Colonic mucosa (tissue), 4 donors: ENCODE results near the gene KRT79. TPM values are rescaled to one million over a fixed set of nuclear protein-coding genes. Genes with fewer than 3 reads are reported as not detected.

Experiments
- DNase-seq: peaks from one replicate; pipeline ENCODE4 v3.0.0-alpha.2; 2020
- H3K27ac ChIP-seq: fragments of 200-600 bp; one replicate; pipeline ENCODE4 v1.8.0; 2021
- H3K27me3 ChIP-seq: fragments of 200-600 bp; one replicate; pipeline ENCODE4 v1.8.0; 2021
- H3K36me3 ChIP-seq: fragments of 200-600 bp; one replicate; pipeline ENCODE4 v1.8.0; 2021
- H3K4me1 ChIP-seq: fragments of 200-600 bp; one replicate; pipeline ENCODE4 v1.8.0; 2021; ENCODE audit warnings: mild to moderate bottlenecking
- H3K4me3 ChIP-seq: fragments of 200-600 bp; one replicate; pipeline ENCODE4 v1.8.0; 2021
- H3K9ac ChIP-seq, 2 donors: one replicate each; pipeline ENCODE4 v1.7.0; 2013; ENCODE audit warnings: control low read depth in 2 of 2, low read depth in 2 of 2, low read length in 2 of 2
- H3K9me3 ChIP-seq: fragments of 200-600 bp; one replicate; pipeline ENCODE4 v1.8.0; 2021
- intact Hi-C: fragments of 100-400 bp; cut with DNase I; formaldehyde crosslinking; loops from one replicate; pipeline ENCODE4 v1.14.1; 2022
- total RNA-seq, 2 donors: library from RNA; stranded (reverse); fragmentation: NEBNext Ultra II Directional in 1 of 2; extraction: Animal tissue kit (Norgen Biotek cat#: 25700) in 1 of 2; gene quantifications; one replicate each; pipeline ENCODE4 v1.2.1, GENCODE V29; 2021
- TF ChIP-seq, protein P1 (sequence below): fragments of 200-600 bp; IDR thresholded peaks from one replicate; pipeline ENCODE4 v1.8.0; 2022; ENCODE audit warnings: antibody characterized with exemption, mild to moderate bottlenecking
- donor health status: healthy.
- donor health status: DM: no; HTN: no; CAD: no.
- donor health status: DM: no; HTN: no; CAD: no.

Gene KRT79
- total RNA-seq, 2 donors from 2014 or later: not detected

DNA sequence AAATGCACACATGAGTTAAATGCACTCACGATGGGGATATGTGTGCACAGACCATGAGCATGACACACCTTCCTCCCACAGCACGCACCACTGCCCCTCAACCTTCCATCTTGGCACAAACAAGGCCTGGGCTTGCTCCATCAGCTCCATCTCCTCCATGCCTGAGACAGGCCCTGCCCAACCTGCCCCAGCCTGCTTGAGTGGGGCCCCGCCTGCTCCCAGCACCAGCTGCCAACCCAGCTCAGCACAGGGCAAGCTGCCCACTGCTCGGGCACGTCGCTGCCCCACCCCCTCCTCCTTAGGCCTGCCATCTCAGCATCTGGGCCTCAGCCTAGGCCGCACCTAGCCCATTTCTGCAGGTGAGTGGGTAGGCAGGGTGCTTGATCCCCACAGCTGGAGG is 42.3 kb upstream of the KRT79 start:
- intact Hi-C loops: loop anchor here (5.0 kb wide), 2 partner anchors 504 to 719 kb away; no protein-coding TSS in a partner anchor
- H3K27ac ChIP-seq: peak overlapping the region; percentile 35
- no peaks in the 10 kb centered on the region for H3K36me3 ChIP-seq
- H3K4me3 ChIP-seq: no peak overlapping the region
- H3K4me1 ChIP-seq: peaks cover 32% of the 10 kb centered on the region
- no peaks in the 10 kb centered on the region for H3K9me3 ChIP-seq
- no peaks in the 10 kb centered on the region for H3K27me3 ChIP-seq
- TF ChIP-seq, protein P1, sequence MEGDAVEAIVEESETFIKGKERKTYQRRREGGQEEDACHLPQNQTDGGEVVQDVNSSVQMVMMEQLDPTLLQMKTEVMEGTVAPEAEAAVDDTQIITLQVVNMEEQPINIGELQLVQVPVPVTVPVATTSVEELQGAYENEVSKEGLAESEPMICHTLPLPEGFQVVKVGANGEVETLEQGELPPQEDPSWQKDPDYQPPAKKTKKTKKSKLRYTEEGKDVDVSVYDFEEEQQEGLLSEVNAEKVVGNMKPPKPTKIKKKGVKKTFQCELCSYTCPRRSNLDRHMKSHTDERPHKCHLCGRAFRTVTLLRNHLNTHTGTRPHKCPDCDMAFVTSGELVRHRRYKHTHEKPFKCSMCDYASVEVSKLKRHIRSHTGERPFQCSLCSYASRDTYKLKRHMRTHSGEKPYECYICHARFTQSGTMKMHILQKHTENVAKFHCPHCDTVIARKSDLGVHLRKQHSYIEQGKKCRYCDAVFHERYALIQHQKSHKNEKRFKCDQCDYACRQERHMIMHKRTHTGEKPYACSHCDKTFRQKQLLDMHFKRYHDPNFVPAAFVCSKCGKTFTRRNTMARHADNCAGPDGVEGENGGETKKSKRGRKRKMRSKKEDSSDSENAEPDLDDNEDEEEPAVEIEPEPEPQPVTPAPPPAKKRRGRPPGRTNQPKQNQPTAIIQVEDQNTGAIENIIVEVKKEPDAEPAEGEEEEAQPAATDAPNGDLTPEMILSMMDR: no peak
- peak; percentile 70 for DNase-seq
- H3K9ac ChIP-seq: no peak overlapping the region

DNA sequence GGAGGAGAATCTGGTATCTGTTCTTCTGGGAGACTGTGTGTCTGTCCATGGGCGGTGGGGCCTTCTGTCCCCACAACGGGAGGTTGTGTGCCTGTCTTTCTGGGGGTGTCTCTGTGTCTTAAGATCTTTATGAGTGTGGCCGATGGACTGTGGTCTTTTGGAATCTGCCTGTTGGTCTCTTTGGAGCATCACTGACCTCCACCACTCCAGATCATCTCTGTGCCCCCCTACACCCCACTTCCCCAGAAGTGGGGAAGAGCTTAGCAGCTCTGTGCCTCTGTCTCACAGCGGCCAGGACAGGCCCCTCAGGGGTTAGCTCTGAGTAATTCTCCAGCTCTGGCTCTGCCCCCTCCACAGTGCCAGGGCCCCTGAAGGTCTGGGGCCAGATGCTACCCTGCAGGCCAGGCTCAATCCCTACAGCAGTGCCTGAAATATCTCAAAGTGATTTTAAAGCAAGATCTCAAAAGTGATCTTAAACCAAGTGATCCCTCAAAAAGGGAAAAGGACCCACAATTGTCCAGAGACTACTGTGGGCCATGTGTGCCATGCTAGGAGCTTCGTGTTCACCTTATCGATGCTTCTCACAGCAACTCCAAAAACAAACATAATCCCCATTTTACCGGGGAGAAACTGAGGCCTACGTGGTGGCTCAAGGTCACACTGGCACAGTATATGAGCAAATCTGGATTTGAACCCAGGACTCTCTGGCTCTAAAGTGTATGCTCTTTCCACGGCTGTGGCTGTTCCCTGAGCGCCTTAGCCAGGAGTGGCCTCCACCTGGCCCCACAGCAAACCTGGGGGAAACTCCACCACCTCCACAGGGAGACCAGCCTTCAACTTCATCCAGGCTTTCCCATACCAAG is 40.7 kb upstream of the KRT79 start:
- Histone ChIP-seq H3K27me3 (no peaks in the 10 kb centered on the region), H3K36me3 (no peaks in the 10 kb centered on the region), H3K9me3 (no peaks in the 10 kb centered on the region), H3K4me1 (peaks cover 38% of the 10 kb centered on the region), H3K27ac (peak overlapping the region; percentile 96), H3K9ac (peak overlapping the region; percentile 70 to 81), H3K4me3 (no peak overlapping the region)
- intact Hi-C loops: loop anchor here (5.0 kb wide), 2 partner anchors 503 to 718 kb away; no protein-coding TSS in a partner anchor
- TF ChIP-seq, protein P1: no peak
- DNase-seq: no peak

DNA sequence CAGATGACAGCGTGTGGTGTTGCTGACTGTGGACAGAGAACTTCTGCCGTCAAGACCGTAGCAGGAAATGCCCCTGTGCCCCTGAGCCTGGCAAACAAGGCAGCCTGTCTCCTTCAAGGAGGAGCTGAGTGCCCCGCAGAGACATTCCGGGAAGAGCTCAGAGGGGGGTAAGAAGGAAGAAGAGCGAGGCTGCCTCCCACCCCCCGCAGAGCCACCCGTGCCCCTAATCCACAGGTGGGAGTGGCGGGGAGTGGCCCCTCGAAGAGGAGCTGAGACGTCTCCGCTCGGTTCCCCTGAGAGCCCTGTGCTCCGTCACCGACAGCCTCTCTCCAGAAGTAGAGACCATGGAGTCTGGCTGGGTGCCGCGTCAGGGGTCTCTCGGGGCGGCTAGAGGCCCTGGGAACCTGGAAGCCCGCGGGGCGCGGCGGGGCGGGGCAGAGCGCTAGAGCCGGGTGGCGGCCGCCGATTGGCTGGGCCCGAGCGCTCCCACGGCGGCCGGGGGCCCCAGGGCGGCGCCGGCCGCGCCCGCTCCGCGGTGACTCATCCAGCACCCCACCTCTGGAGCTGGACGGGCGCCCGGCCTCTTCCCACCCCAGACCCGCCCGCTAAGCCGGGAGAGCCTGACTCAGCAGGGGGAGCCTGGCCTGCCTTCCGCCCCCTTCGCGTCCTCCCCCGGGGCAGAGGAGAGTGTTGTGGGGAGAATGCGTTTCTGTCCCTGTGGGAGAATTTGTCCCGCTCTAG is 39.9 kb upstream of the KRT79 start:
- DNase-seq: peak; percentile 92
- Histone ChIP-seq H3K27me3 (no peaks in the 10 kb centered on the region), H3K4me3 (peak overlapping the region; percentile 40), H3K4me1 (peaks cover 34% of the 10 kb centered on the region), H3K27ac (peak overlapping the region; percentile 96), H3K9ac (peak overlapping the region; percentile 75 to 81), H3K36me3 (no peaks in the 10 kb centered on the region), H3K9me3 (no peaks in the 10 kb centered on the region)
- intact Hi-C loops: no loop called here
- TF ChIP-seq, protein P1: no peak

DNA sequence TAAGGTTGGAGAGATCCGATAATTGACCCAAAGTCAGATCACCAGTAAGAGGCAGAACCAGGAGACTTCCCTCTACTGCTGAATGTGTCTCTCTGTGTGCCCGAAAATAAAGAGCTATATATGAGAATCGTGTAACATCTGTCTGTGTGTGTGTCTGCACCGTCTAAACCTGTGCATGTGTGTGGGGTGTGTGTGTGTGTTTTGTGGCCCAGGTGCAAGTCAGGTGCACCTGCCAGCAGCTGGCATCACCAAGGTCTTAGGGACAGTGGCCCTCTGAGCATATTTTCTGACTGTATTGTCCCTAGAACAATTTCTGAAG is 39.4 kb upstream of the KRT79 start:
- Histone ChIP-seq H3K9ac (peak overlapping the region; percentile 75 to 76), H3K9me3 (no peaks in the 10 kb centered on the region), H3K4me1 (peaks cover 29% of the 10 kb centered on the region), H3K27me3 (no peaks in the 10 kb centered on the region), H3K36me3 (no peaks in the 10 kb centered on the region), H3K27ac (peak overlapping the region; percentile 96), H3K4me3 (peak overlapping the region; percentile 40)
- intact Hi-C loops: no loop called here
- DNase-seq: no peak
- TF ChIP-seq, protein P1: no peak

DNA sequence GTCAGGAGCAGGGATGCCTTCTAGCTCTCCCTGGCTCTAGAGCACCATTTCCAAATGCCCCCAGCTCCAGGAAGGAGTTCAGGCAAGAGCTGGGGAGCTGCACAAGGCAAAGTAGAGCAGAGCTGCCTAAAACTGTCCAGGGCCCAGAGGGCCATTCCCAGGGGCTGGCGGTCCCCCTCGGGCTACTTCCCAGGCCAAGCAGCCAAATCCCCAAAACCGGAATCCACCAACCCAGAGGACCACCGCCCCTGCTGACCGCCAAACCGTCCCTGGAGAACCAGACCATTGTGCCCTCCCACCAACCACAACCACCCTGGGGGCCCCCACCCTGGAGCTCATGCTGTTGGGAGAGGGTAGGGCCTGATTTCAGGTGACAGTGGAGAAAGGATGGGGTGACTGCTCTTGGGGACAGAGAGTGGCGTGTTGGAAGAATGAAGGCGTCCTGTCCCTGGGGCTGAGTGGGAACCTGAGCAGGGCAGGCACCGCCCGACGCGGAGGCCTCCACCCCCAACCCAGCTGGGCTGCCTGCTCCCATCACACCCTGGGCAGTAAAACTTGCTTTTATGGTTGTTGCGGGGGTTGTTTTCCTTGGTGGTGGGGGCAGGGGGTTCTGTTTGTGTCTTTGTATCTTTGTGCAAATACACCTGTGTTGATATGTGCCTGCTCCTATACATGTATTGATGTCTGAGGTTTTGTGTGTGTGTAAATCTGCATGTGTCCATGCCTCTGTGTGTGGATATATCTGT is 38.7 kb upstream of the KRT79 start:
- Histone ChIP-seq H3K27me3 (no peaks in the 10 kb centered on the region), H3K9me3 (no peaks in the 10 kb centered on the region), H3K27ac (peak overlapping the region; percentile 96), H3K9ac (peak overlapping the region; percentile 75 to 76), H3K4me3 (no peak overlapping the region), H3K4me1 (peaks cover 29% of the 10 kb centered on the region), H3K36me3 (no peaks in the 10 kb centered on the region)
- DNase-seq: peak; percentile 84
- intact Hi-C loops: no loop called here
- TF ChIP-seq, protein P1: no peak
